GM18870 (cell line): ENCODE measurements around the gene TOE1.
A peak's percentile ranks its signal among the peaks of the same experiment; 100 is the strongest.
"Not testable (repeated sequence)": the region's sequence is repeated elsewhere in the genome, so short reads cannot be mapped to it uniquely, and the experiment has no call there.

Source experiments
- ATAC-seq: cut with Tn5 transposase; IDR thresholded peaks from one replicate; pipeline ENCODE4 v1.9.1; 2021; ENCODE audit warnings: moderate library complexity; ENCODE audit not compliant: unreplicated experiment

Gene TOE1

GRCh38 chr1:45339789-45340558 is at the start of gene TOE1, which contains the start of gene MUTYH:
TOE1 (plus strand) TSS chr1:45340170; CDS start chr1:45340253, 83 bp downstream.
MUTYH (minus strand) TSS chr1:45340440; CDS start chr1:45334505, 5,935 bp downstream.
- ATAC-seq, result peak; percentile 60

DNA sequence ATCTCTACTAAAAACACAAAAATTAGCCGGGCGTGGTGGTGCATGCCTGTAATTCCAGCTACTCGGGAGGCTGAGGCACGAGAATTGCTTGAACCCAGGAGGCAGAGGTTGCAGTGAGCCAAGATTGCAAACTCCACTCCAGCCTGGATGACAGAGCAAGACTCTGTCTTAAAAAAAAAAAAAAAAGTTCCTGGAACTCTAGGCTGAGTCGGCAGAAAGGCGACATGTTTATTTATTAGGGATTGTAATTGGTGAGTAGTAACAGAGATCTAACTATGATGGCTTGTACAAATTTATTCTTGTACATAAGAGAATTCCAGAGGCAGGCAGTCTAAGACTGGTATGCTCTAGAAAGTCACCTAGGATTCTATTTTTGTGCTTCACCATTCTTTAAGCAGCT is 49.0 kb upstream of the TOE1 start:
- not testable (repeated sequence) for ATAC-seq

DNA sequence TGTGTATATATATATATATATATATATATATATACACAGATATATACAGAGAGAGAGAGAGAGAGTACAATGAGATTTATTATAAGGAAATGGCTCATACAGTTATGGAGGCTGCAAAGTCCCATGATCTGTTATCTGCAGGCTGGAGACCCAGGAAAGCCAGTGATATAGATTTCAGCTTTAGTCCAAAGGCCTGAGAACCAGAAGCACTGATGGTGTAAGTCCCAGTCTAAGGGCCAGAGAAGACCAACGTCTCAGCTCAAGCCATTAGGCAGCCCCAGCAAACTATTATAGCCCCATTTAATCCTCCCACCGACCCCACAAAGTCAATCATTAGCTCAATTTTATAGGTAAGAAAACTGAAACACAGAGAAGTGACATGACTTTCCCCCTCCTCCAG is 48.3 kb upstream of the TOE1 start:
- no peak for ATAC-seq

DNA sequence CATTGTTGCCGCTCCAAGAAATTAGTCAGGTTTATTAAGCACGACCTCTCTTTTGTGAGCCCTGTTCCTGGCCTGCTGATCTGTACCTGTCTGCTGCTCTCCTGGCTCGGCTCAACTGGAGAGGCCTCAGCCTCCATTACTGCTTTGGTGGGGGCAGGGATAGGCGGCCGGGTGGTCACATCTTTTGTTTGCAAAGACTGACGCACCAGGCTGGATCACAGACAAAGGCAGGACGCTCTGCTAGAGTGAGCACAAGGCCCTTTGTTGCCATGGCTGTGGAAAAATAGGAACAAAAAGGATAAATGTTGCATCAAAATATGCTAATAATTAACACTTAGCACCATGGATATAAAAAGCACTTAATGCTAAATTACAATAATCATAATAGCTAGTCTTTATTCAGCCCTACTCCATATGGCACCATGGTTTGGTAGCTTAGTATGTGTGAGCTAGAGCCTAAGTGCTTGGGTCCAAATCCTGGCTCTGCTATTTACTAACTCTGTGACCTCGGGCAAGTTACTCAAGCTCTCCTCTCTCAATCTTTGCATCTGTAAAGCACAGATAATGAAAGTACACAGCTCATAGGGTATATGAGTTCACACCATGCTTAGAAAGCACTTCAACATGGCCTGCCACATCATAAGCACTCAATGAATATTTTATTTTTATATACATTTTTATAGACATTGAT is 42.2 kb upstream of the TOE1 start:
- ATAC-seq, result no peak

DNA sequence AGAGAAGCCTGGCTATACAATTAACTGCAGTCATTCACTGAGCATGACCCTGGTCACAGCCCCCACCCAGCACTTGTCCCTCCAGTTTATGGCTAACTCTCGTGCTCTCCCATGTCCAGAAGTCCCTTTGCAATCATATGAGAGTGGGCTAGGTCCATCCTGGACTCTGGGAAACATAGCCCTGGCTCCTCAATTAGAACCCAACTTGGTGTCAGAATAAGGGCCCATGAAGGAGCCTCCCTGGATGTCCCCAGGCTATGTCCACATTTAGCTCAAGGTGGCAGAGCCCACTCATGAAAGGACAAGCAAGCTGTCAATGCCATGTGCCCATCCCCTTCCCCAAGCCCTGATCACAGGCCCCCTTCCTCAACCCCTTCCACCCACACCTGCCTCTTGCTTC is 40.7 kb upstream of the TOE1 start:
- ATAC-seq, result no peak

GRCh38 chr1:45299981-45300668 is 39.8 kb upstream of the TOE1 start:
- no peak for ATAC-seq

DNA sequence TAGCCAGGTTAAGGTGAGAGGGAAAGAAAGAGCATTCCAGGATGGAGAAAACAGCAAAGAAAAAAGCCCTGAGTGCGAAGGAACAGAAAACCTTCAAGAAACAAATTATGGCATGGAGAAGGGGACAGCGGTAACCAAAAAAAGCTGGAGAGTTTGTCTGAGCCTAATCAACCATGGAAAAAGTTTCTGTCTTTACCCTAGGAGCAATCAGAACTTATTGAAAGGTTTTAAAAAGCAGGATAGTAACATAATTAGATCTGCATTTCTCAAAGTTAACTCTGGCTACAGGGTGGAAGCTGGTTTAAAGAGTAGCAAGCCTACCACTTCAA is 39.3 kb upstream of the TOE1 start:
- ATAC-seq, result no peak

DNA sequence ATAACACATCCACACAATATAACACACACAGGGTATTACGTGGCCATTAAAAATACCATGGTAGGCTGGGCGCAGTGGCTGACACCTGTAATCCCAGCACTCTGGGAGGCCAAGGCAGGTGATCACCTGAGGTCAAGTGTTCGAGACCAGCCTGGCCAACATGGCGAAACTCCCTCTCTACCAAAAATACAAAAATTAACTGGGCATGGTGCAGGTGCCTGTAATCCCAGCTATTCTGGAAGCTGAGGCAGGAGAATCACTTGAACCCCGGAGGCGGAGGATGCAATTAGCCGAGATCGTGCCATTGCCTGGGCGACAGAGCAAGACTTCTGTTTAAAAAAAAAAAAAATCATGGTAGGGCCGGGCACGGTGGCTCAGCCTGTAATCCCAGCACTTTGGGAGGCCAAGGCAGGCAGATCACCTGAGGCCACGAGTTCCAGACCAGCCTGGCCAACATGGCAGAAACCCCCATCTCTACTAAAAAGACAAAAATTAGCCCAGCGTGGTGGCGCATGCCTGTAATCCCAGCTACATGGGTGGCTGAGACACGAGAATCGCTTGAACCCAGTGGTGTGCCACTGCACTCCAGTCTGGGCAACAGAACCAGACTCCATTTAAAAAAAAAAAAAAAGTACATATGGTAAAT is 37.3 kb upstream of the TOE1 start:
- no peak for ATAC-seq

DNA sequence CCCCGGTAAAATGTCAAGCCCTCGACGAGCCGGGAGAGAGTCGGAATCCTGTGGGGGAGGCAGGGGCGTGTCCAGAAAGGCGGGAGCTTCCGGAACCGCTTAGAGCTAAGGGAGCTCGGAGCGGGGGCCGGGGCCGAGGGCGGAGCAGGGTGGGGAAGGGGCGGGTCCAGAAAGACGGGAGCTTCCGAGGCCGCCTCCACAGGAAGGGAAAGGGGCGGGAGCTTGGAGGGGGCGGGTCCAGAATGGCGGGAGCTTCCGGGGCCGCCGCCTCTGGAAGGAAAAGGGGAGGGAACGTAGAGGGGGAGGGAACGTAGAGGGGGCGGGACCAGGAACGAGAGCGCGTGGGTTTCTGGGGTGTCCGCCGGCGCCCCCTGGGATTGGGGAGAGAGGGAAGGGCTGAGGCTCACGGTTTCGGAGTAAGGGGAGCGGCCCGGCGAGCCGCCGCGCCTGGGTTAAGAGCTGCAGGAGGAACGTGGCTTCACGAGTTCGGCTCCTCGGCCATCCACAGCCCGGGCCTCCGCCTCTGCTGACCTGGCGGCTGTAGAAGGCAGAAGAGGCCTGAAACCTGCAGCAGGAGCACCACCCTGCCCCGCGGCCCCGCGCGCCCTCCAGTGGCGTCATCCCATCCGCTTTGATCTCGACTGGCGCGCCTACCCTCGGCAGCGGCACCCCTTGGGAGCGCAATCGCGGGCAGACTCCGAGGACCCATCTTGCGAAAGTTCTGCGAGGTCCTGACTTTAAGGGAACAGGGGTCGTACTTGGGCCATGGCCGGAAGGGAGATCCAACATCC is 36.3 kb upstream of the TOE1 start:
- peak; percentile 61 for ATAC-seq

DNA sequence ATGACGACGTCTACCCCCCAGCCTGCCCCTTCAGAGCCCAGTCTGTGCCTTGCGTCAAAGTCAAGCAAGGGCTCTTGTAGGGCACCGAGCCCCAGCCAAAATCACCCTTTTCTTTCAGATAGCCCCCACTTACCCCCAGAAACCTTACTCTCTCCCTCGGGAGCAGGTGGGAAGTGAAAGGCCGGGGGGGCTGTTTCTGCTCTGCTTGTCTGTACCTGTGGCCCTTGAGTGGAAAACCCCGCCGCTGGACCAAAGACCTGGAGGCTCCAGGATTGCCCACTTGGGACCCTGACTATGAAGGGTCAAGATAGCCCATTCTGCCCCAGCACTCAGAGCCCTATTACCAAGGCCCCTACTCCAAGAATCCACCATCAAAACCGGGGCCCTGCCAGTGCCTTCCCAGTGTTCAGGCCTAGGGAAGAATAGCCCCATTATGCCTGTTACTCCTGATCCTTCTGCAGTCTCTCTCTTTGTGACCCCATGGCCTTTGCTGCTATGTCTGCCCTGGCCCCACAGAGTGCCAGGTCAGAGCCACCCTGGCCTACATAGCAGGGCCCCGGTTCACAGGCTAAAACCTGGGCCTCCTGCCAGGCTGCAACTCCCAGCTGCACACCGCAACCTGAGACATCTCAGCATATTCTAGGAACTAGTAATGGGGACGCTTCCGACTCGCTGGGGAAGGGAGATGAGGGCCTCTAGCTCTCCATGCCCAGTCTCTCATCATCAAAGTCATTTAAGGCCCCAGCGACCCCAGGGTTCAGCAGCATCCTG is 35.5 kb upstream of the TOE1 start:
- no peak for ATAC-seq

DNA sequence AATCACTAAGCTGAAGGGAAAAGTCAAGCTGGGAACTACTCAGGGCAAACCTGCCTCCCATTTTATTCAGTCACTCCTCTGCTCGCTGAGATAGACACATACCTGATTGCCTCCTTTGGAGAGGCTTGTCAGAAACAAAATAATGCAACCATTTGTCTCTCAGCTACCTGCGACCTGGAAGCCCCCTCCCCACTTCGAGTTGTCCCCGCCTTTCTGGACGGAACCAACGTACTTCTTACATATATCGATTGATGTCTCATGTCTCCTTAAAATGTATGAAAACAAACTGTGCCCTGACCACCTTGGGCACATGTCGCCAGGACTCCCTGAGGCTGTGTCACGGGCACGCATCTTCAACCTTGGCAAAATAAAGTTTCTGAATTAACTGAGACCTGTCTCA is 34.7 kb upstream of the TOE1 start:
- ATAC-seq, result no peak

DNA sequence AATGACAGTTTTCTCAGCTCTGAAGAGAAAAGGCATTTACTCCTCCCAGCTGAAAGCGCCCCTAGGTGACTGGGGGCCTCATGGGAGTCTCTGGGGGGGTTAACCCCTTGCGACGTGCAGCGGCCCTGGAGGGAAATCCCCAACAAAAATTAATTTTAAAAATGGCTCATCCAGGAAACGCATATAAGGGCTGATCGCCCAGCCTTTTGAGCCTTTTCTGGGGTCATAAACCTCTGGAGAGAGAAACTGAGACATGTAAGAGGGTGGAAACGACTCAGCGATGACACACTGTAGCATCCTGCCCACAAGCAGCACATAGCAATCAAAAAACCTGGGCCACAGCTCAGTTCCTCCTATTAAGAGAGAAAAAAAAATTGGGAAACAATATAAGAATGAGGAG is 33.7 kb upstream of the TOE1 start:
- no peak for ATAC-seq

- no peak for ATAC-seq
These were observed 33.1 kb upstream of the TOE1 start for GRCh38 chr1:45306905-45307304.

DNA sequence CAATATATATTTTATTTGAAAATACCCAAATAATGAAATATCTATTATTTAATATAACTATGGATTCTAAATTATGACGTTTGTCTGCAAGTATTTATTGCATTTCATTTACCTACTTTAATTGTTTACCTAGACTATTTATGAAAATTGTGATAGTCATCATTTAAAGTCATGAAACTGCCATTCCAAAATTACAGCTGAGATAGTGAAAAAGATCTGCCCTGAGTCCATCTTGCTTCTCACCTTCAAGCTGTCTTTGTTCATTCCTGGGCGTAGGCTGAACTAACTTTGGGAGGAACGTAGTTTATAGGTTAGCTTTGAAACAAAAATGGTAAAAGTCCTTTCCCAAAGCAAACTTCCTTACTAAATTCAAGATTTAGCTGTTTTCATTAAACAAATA is 25.7 kb upstream of the TOE1 start:
- no peak for ATAC-seq

DNA sequence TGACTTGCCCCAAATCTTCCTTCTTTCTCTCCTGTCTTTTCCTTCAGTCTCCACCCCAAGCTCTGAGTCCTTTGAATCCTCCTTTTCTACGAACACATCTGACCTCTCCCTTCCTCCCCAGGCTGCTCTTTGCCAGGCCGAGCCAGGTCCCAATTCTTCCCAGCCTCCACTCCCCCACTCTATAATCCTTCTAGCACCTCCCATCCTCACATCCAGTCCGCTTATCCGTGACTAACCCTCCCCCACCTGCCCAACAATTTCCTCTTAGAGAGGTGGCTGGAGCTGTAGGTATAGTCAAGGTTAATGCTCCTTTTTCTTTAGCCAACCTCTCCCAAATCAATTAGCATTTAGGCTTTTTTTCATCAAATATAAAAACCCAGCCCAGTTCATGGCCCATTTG is 22.8 kb upstream of the TOE1 start:
- ATAC-seq, result no peak

DNA sequence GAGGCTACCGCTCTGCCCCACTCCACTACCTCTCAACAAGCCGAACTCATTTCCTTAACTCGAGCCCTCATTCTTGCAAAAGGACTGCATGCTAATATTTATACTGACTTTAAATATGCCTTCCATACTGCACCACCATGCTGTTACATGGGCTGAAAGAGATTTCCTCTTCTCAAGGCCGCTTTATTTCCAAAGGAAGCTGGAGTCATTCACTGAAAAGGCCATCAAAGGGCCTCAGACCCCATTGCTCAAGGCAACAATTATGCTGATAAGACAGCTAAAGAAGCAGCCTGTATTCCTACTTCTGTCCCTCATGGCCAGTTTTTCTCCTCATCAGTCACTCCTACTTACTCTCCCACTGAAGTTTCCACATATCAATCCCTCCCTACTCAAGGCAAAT is 20.2 kb upstream of the TOE1 start:
- ATAC-seq, result no peak

DNA sequence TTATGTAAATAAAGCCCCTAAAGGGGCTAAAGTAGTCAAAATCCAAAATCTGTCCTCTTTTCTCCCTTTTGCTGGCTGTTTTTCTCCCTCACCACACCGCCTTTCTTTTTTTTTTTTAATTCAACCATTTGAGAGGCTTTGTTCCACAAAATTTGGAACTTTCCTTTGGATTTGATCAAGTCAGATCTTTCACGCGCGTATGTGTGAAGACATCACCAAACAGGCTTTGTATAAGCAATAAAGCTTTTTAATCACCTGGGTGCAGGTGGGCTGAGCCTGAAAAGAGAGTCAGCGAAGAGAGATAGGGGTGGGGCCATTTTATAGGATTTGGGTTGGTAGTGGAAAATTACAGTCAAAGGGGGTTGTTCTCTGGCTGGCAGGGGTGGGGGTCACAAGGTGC is 18.5 kb upstream of the TOE1 start:
- no peak for ATAC-seq

GRCh38 chr1:45322486-45323040 is 17.4 kb upstream of the TOE1 start:
- no peak for ATAC-seq

GRCh38 chr1:45325851-45326506 is 14.0 kb upstream of the TOE1 start:
- ATAC-seq, result no peak
